ENCODE measurements around the gene LTK. TPM values are rescaled to one million over a fixed set of nuclear protein-coding genes. Genes with fewer than 3 reads are reported as not detected.

Gene LTK
- total RNA-seq, 4 donors from 2014 or later, result 0.16 to 0.54 (median 0.19) TPM; not detected in 1

GRCh38 chr15:41505776-41506175 lies 7.9 kb downstream of the LTK start:
- WGBS, 2 donors (ENCODE audit: low coverage in 1 of 2), result no CpG with 5 or more reads among the region's 4 CpGs
- ATAC-seq, result no peak

GRCh38 chr15:41504751-41505492 lies 8.7 kb downstream of the LTK start:
- no peak for ATAC-seq
- TF ChIP-seq POLR2AphosphoS5 (IDR thresholded peaks at IDR 0.05), result no peak
- no peak for TF ChIP-seq POLR2A (IDR thresholded peaks at IDR 0.05)
- no peak for TF ChIP-seq EP300 (IDR thresholded peaks at IDR 0.05)
- TF ChIP-seq, protein P1, sequence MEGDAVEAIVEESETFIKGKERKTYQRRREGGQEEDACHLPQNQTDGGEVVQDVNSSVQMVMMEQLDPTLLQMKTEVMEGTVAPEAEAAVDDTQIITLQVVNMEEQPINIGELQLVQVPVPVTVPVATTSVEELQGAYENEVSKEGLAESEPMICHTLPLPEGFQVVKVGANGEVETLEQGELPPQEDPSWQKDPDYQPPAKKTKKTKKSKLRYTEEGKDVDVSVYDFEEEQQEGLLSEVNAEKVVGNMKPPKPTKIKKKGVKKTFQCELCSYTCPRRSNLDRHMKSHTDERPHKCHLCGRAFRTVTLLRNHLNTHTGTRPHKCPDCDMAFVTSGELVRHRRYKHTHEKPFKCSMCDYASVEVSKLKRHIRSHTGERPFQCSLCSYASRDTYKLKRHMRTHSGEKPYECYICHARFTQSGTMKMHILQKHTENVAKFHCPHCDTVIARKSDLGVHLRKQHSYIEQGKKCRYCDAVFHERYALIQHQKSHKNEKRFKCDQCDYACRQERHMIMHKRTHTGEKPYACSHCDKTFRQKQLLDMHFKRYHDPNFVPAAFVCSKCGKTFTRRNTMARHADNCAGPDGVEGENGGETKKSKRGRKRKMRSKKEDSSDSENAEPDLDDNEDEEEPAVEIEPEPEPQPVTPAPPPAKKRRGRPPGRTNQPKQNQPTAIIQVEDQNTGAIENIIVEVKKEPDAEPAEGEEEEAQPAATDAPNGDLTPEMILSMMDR (IDR thresholded peaks at IDR 0.05), result no peak
- peaks cover 63% of the 10 kb centered on the region for H3K27me3 ChIP-seq
- 87 to 100% methylated on average over 1 to 6 of the region's 13 CpGs for WGBS, 2 donors (ENCODE audit: low coverage in 1 of 2)
- no peaks in the 10 kb centered on the region for H3K9me3 ChIP-seq
- no peak overlapping the region for H3K27ac ChIP-seq
- no peaks in the 10 kb centered on the region for H3K36me3 ChIP-seq
- H3K4me3 ChIP-seq, result no peak overlapping the region
- peaks cover 0 to 21% (median 19%) of the 10 kb centered on the region in 3 donors for H3K4me1 ChIP-seq

More at GRCh38 chr15:41505776-41506175, 7.9 kb downstream of the LTK start:
- H3K27ac ChIP-seq, result no peak overlapping the region
- no peaks in the 10 kb centered on the region for H3K36me3 ChIP-seq
- no peak overlapping the region for H3K4me3 ChIP-seq
- peaks cover 0 to 21% (median 19%) of the 10 kb centered on the region in 3 donors for H3K4me1 ChIP-seq
- no peaks in the 10 kb centered on the region for H3K9me3 ChIP-seq
- TF ChIP-seq, protein P1 (IDR thresholded peaks at IDR 0.05), result no peak
- no peak for TF ChIP-seq POLR2AphosphoS5 (IDR thresholded peaks at IDR 0.05)
- no peak for TF ChIP-seq POLR2A (IDR thresholded peaks at IDR 0.05)
- no peak for TF ChIP-seq EP300 (IDR thresholded peaks at IDR 0.05)
- H3K27me3 ChIP-seq, result peaks cover 63% of the 10 kb centered on the region

DNA sequence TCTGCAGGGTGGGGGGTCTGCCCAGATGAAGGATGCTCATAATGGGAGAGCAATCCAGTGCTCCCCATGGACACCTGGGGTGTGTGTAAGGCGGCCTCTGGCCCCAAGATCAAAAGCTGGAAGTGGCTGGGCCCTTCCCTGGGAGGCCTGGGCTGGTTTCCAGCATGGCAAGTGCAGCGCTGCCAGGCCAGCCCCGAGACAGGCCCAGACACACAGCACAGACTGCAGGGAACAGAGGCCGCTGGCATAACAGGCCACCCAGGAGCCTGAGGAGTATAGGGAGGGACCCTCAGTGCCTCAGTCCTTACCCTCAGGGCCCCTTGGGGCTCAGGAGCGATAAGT lies 10.0 kb downstream of the LTK start:
- no CpG with 5 or more reads among the region's 5 CpGs for WGBS, 2 donors (ENCODE audit: low coverage in 1 of 2)
- TF ChIP-seq, protein P1 (IDR thresholded peaks at IDR 0.05), result no peak
- TF ChIP-seq POLR2AphosphoS5 (IDR thresholded peaks at IDR 0.05), result no peak
- no peak for TF ChIP-seq EP300 (IDR thresholded peaks at IDR 0.05)
- TF ChIP-seq POLR2A (IDR thresholded peaks at IDR 0.05), result no peak
- H3K4me3 ChIP-seq, result no peak overlapping the region
- H3K27me3 ChIP-seq, result peaks cover 70% of the 10 kb centered on the region
- H3K27ac ChIP-seq, result no peak overlapping the region
- no peaks in the 10 kb centered on the region for H3K9me3 ChIP-seq
- ATAC-seq, result no peak
- peaks cover 0 to 21% (median 19%) of the 10 kb centered on the region in 3 donors for H3K4me1 ChIP-seq
- H3K36me3 ChIP-seq, result no peaks in the 10 kb centered on the region

GRCh38 chr15:41502795-41503668 lies 10.6 kb downstream of the LTK start:
- no CpG with 5 or more reads among the region's 54 CpGs for WGBS, 2 donors (ENCODE audit: low coverage in 1 of 2)
- Histone ChIP-seq H3K9me3 (no peaks in the 10 kb centered on the region), H3K4me3 (peak overlapping the region in 1 of 2 donors; percentile 35), H3K36me3 (no peaks in the 10 kb centered on the region), H3K27ac (no peak overlapping the region), H3K4me1 (peaks cover 0 to 21% (median 19%) of the 10 kb centered on the region in 3 donors), H3K27me3 (peaks cover 76% of the 10 kb centered on the region)
- no peak for ATAC-seq
- no peak for TF ChIP-seq EP300 (IDR thresholded peaks at IDR 0.05)
- TF ChIP-seq, protein P1 (IDR thresholded peaks at IDR 0.05), result no peak
- TF ChIP-seq POLR2AphosphoS5 (IDR thresholded peaks at IDR 0.05), result no peak
- no peak for TF ChIP-seq POLR2A (IDR thresholded peaks at IDR 0.05)

All from gastroesophageal sphincter (tissue), 4 donors.